SJCRH30 (cell line): ENCODE results near the gene HIPK3. TPM values are rescaled to one million over a fixed set of nuclear protein-coding genes. Genes with fewer than 3 reads are reported as not detected.
A peak's percentile ranks its signal among the peaks of the same experiment; 100 is the strongest.

ENCODE experiments used
- DNase-seq, 2 experiments: peaks; one replicate each; pipeline ENCODE4 v3.0.0-alpha.2; 2015 to 2020
- H3K27ac ChIP-seq: fragments of 250-450 bp; sonication (Bioruptor Pico); 2 replicates; pipeline ENCODE4 v1.5.1; 2020; ENCODE audit warnings: mild to moderate bottlenecking, moderate library complexity
- H3K27me3 ChIP-seq: fragments of 250-450 bp; sonication (Bioruptor Pico); 2 replicates; pipeline ENCODE4 v1.5.1; 2020; ENCODE audit warnings: mild to moderate bottlenecking, moderate library complexity
- H3K36me3 ChIP-seq: fragments of 250-450 bp; sonication (Bioruptor Pico); 2 replicates; pipeline ENCODE4 v1.5.1; 2020; ENCODE audit warnings: mild to moderate bottlenecking, moderate library complexity
- H3K4me1 ChIP-seq: fragments of 250-450 bp; sonication (Bioruptor Pico); 2 replicates; pipeline ENCODE4 v1.5.1; 2020; ENCODE audit warnings: mild to moderate bottlenecking, moderate library complexity
- H3K4me3 ChIP-seq: fragments of 250-450 bp; sonication (Bioruptor Pico); 2 replicates; pipeline ENCODE4 v1.5.1; 2020; ENCODE audit warnings: mild to moderate bottlenecking, moderate library complexity
- H3K9me3 ChIP-seq: fragments of 250-450 bp; sonication (Bioruptor Pico); replicated peaks from 2 replicates; pipeline ENCODE4 v1.5.1; 2020; ENCODE audit warnings: mild to moderate bottlenecking, moderate library complexity
- total RNA-seq: library from RNA; depleted of rRNA; stranded (reverse); fragments of >200 nt; shearing (Covaris generic); gene quantifications from 2 replicates; pipeline ENCODE4 v1.2.3, GENCODE V29; 2014

Gene HIPK3
- total RNA-seq, 1 experiment from 2014 or later = 51.7 TPM

DNA sequence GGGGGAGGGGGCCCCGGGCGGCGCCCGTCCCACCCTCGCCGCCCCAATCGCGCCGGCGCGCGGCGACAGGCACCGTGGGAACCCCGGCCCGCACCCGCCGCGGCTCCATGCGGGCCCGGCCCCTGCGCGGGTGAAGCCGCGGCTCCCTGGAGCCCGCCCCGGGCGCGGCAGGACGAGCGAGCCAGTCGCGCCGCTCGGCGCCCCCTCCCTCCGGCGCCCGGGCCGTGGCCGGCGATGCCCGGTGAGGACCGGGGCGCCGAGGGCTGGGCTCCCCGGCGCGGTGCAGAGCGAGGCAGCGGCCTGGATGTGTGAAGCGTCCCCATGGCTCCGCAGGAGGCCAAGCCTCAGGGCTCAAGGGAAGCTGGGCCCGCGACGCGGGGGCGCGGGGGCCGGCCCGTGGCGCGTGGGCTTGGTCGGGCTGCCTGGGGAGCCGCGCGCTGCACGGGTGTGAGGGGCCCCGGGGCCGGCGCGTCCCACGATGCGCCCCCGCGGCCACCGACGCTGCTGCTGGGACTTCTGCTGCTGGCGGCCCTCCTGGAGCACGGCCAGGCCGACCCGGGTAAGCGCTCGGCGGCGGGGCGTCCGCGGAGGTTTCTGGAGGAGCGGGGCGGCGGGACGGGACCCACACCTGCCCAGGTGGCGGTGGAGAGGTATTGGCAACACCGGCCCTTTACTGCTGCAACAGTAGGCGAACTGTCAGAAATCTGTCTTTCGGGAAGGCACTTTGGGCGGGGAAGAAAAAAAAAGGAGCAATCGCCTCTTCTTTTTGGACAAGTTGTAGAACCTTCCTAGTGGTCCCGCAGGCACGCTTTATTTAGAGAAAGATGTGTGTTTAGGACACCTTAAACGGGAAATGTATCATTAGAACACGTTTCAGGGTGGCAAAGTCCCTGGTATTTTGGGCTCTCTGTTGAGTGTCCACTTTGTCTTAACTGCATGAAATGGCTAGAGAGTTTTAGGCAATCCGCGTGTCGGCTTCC lies 119.4 kb downstream of the HIPK3 start:
- Histone ChIP-seq H3K9me3 (no peaks in the 10 kb centered on the region), H3K4me1 (peaks cover 13% of the 10 kb centered on the region), H3K27ac (no peak overlapping the region; the same call in 1 of the 2 replicates), H3K27me3 (no peaks in the 10 kb centered on the region), H3K4me3 (peak overlapping the region; percentile 70), H3K36me3 (no peaks in the 10 kb centered on the region)
- DNase-seq = peak; percentile 37 to 49

DNA sequence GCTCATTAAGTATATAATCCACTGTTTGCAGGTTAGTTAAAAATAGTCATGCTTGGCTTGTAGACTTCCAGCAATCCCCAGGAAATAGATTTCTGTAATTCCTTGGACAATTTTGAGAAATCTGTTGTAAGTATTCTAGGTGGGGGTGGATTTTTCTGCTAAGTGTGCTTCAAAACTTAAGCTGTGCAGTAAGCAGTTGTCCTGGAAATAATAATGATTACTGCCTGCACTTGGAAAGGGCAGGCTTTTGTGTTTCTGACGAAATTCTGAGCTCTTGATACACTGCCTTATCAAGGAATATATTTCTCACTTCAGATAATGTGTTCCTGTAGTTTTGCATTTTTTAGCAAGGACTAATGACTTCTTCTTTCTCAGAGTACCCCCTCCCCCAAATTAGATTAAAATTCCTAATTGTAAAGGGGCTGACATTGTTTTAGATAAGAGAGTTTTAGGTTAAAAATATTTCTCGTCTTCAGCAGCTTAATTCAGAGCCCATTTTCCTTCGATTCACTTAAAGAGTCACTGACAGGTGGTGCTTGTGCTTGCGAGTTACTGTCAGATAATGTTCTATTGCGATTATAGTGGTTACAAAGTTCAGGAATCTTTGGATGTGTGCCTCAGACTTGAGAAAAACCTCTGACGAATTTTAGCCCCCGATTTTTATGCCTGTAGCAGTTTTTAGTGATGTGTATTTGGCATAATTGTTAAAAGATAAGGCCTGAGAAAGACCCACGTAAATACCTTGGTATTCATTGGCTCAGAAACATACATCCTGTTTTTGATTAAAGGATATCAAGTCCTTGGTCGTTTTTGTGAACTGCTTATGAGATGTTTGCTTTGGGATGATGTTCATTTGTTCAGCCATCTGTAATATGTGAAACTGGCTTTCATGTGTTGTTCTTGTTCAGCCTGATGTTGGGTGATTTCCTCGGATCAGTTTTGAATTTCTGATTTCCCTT lies 120.5 kb downstream of the HIPK3 start:
- Histone ChIP-seq H3K36me3 (no peaks in the 10 kb centered on the region), H3K27ac (no peak overlapping the region), H3K4me3 (peak overlapping the region; percentile 70), H3K27me3 (no peaks in the 10 kb centered on the region), H3K4me1 (peaks cover 15% of the 10 kb centered on the region), H3K9me3 (no peaks in the 10 kb centered on the region)
- no peak for DNase-seq

DNA sequence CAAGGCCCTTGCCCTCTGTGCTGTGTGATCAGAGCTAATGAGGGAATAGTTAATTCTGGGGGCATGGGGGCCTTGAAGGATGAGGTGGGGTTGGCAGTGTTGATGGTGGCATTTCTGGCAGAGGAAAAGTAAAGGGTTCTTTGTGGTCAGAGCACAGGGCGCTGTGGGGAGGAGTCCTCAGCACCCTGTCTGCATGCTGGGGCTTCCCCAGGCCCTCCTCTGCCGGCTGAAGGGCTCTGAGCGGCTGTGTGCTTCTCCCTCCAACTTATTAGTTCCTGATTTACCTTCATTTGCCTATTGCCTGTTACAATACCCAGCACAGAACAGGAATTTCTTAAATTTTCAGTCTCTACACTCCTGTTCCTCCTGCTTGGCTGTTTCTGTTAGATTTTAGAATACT lies 122.8 kb downstream of the HIPK3 start:
- H3K27me3 ChIP-seq = no peaks in the 10 kb centered on the region
- H3K4me1 ChIP-seq = peaks cover 16% of the 10 kb centered on the region
- no peaks in the 10 kb centered on the region for H3K36me3 ChIP-seq
- no peaks in the 10 kb centered on the region for H3K9me3 ChIP-seq
- no peak for DNase-seq
- H3K27ac ChIP-seq = no peak overlapping the region
- H3K4me3 ChIP-seq = no peak overlapping the region

- H3K36me3 ChIP-seq = no peaks in the 10 kb centered on the region
- peaks cover 4% of the 10 kb centered on the region; the same call in 1 of the 2 replicates for H3K4me1 ChIP-seq
- no peak overlapping the region for H3K27ac ChIP-seq
- peaks cover 8% of the 10 kb centered on the region; the same call in 1 of the 2 replicates for H3K9me3 ChIP-seq
- no peak overlapping the region for H3K4me3 ChIP-seq
- no peaks in the 10 kb centered on the region for H3K27me3 ChIP-seq
- no peak for DNase-seq
Observed at GRCh38 chr11:33383075-33383919, 126.1 kb downstream of the HIPK3 start.

GRCh38 chr11:33383920-33384209 lies 126.7 kb downstream of the HIPK3 start:
- no peaks in the 10 kb centered on the region; the same call in 1 of the 2 replicates for H3K36me3 ChIP-seq
- DNase-seq = no peak
- no peak overlapping the region for H3K4me3 ChIP-seq
- no peaks in the 10 kb centered on the region for H3K27me3 ChIP-seq
- H3K27ac ChIP-seq = no peak overlapping the region
- peaks cover 4% of the 10 kb centered on the region; the same call in 1 of the 2 replicates for H3K4me1 ChIP-seq
- peaks cover 8% of the 10 kb centered on the region; the same call in 1 of the 2 replicates for H3K9me3 ChIP-seq

DNA sequence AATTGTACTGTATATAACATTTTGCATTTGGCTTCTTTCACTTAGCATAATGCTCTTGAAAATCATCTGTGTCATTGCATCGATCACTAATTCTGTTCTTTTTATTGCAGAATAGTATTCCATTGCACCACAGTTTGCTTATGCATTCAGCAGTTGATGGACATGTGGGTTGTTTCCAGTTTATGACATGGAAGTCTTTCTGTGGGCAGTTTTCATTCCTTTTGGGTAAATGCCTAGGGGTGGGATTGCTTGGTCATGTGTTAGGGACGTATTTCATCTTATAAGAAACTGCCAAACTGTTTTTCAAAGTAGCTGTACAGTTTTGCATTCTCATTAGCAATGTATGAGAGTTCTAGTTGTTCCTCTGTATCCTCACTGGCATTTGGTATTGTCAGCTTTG lies 127.0 kb downstream of the HIPK3 start:
- no peak for DNase-seq
- H3K4me1 ChIP-seq = peaks cover 4% of the 10 kb centered on the region; the same call in 1 of the 2 replicates
- no peak overlapping the region for H3K4me3 ChIP-seq
- H3K27ac ChIP-seq = no peak overlapping the region
- H3K27me3 ChIP-seq = no peaks in the 10 kb centered on the region
- H3K9me3 ChIP-seq = peaks cover 8% of the 10 kb centered on the region; the same call in 1 of the 2 replicates
- H3K36me3 ChIP-seq = no peaks in the 10 kb centered on the region; the same call in 1 of the 2 replicates

DNA sequence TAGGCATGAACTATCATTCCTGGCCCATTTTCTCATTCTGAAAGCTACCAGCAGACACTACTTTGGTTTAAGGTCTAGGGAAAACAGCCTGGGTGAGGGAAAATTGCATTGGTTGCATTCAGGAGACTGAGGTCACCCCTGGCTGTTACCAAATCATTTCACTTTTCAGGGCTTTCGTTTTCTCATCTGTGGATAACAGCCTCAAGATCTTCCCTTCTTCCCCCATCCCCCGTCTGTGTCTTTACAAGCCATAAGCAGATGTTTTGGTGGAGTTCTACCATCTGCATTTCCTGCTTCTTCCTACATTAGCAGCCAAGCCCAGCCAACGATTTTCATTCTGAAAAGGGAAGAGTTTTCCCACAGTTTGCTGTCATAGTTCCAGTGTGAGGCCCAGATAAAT lies 130.4 kb downstream of the HIPK3 start:
- Histone ChIP-seq H3K27ac (no peak overlapping the region), H3K4me3 (no peak overlapping the region), H3K4me1 (peaks cover 13% of the 10 kb centered on the region), H3K36me3 (no peaks in the 10 kb centered on the region; the same call in 1 of the 2 replicates), H3K27me3 (no peaks in the 10 kb centered on the region), H3K9me3 (peaks cover 8% of the 10 kb centered on the region; the same call in 1 of the 2 replicates)
- no peak for DNase-seq

- no peaks in the 10 kb centered on the region for H3K27me3 ChIP-seq
- no peaks in the 10 kb centered on the region; the same call in 1 of the 2 replicates for H3K36me3 ChIP-seq
- no peak overlapping the region for H3K27ac ChIP-seq
- H3K4me1 ChIP-seq = peaks cover 10% of the 10 kb centered on the region
- peaks cover 8% of the 10 kb centered on the region; the same call in 1 of the 2 replicates for H3K9me3 ChIP-seq
- no peak for DNase-seq
- H3K4me3 ChIP-seq = no peak overlapping the region
Observed at GRCh38 chr11:33387996-33388395, 130.8 kb downstream of the HIPK3 start.

DNA sequence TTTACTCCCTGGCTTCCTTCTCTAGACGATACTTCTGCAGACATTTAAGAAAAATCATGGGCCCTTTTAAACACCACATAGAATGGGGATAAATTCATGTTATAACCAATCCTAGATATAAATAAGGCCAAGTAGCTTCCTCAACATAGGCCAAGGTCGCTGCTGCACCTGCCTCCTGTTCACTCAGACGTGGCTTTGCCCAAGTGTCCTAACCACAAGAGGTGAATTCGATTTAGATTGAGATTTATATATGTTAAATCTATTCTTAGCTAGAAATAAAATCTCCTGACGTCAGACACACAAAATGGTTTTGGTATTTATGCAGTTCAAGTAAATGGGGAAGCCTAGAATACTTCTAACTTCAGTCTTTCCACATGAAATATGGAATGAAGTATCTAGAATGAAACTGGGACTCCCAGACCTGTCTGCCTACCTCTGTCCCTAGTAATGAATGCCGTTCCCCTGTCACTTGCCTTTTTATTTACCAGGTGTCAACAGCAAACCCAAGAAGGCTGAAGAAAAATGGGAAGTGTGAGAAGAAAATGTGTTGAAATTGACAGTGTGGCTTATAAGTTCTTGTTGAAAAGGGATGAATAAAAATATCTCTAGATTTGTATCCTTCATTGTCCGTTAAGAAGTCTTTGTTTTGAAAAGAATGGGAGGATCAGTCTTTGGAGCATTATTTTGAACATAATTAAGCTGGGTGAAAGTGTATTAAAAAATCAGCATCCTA lies 131.8 kb downstream of the HIPK3 start:
- H3K27ac ChIP-seq = no peak overlapping the region
- no peak overlapping the region for H3K4me3 ChIP-seq
- no peaks in the 10 kb centered on the region; the same call in 1 of the 2 replicates for H3K36me3 ChIP-seq
- H3K27me3 ChIP-seq = no peaks in the 10 kb centered on the region
- H3K9me3 ChIP-seq = peaks cover 8% of the 10 kb centered on the region; the same call in 1 of the 2 replicates
- no peak for DNase-seq
- peaks cover 10% of the 10 kb centered on the region for H3K4me1 ChIP-seq

GRCh38 chr11:33389635-33390034 lies 132.5 kb downstream of the HIPK3 start:
- no peaks in the 10 kb centered on the region; the same call in 1 of the 2 replicates for H3K36me3 ChIP-seq
- H3K4me3 ChIP-seq = no peak overlapping the region
- no peak for DNase-seq
- H3K27me3 ChIP-seq = no peaks in the 10 kb centered on the region
- no peak overlapping the region for H3K27ac ChIP-seq
- peaks cover 8% of the 10 kb centered on the region; the same call in 1 of the 2 replicates for H3K9me3 ChIP-seq
- peaks cover 10% of the 10 kb centered on the region for H3K4me1 ChIP-seq

GRCh38 chr11:33390944-33391892 lies 134.0 kb downstream of the HIPK3 start:
- H3K9me3 ChIP-seq = 0 out of 2 replicates have a peak, but pooled peaks cover under 1% of the 10 kb centered on the region
- H3K27ac ChIP-seq = no peak overlapping the region
- H3K4me3 ChIP-seq = no peak overlapping the region
- no peaks in the 10 kb centered on the region for H3K27me3 ChIP-seq
- no peak for DNase-seq
- no peaks in the 10 kb centered on the region; the same call in 1 of the 2 replicates for H3K36me3 ChIP-seq
- H3K4me1 ChIP-seq = peaks cover 10% of the 10 kb centered on the region

GRCh38 chr11:33391893-33392251 lies 134.7 kb downstream of the HIPK3 start:
- no peak overlapping the region for H3K4me3 ChIP-seq
- no peaks in the 10 kb centered on the region for H3K9me3 ChIP-seq
- H3K27me3 ChIP-seq = no peaks in the 10 kb centered on the region
- peak in 1 of 2 experiments; percentile 36 for DNase-seq
- H3K4me1 ChIP-seq = peaks cover 10% of the 10 kb centered on the region
- no peak overlapping the region for H3K27ac ChIP-seq
- no peaks in the 10 kb centered on the region; the same call in 1 of the 2 replicates for H3K36me3 ChIP-seq
